Smooth muscle cell (in vitro differentiated cells): Measurements from ENCODE around the gene VPS52. TPM values are rescaled to one million over a fixed set of nuclear protein-coding genes. Genes with fewer than 3 reads are reported as not detected.

Experiments used
- DNase-seq: peaks from one replicate; lab custom pipeline; 2025; ENCODE audit not compliant: unreplicated experiment; lab: John Stamatoyannopoulos, UW
- H2AFZ ChIP-seq: fragments of 200-600 bp; sonication (generic); 2 replicates; pipeline ENCODE4 v1.6.0; 2016; ENCODE audit warnings: antibody characterized with exemption, low read depth, mild to moderate bottlenecking
- H3F3A ChIP-seq: fragments of 200-600 bp; sonication (generic); 2 replicates; pipeline ENCODE4 v1.6.0; 2017; ENCODE audit warnings: antibody characterized with exemption, low read depth
- H3K27ac ChIP-seq: fragments of 200-600 bp; sonication (generic); 2 replicates; pipeline ENCODE4 v1.5.1; 2016; ENCODE audit warnings: low read depth, mild to moderate bottlenecking
- H3K27me3 ChIP-seq: fragments of 200-600 bp; sonication (generic); 2 replicates; pipeline ENCODE4 v1.6.1; 2016; ENCODE audit warnings: low read depth, mild to moderate bottlenecking
- H3K36me3 ChIP-seq: fragments of 200-600 bp; sonication (generic); 2 replicates; pipeline ENCODE4 v1.5.1; 2016; ENCODE audit warnings: low read depth
- H3K4me1 ChIP-seq: fragments of 200-600 bp; sonication (generic); 2 replicates; pipeline ENCODE4 v1.5.1; 2016; ENCODE audit warnings: low read depth
- H3K4me2 ChIP-seq: fragments of 200-600 bp; sonication (generic); 2 replicates; pipeline ENCODE4 v1.6.0; 2016; ENCODE audit warnings: mild to moderate bottlenecking
- H3K4me3 ChIP-seq: fragments of 200-600 bp; sonication (generic); 2 replicates; pipeline ENCODE4 v1.5.1; 2016; ENCODE audit warnings: mild to moderate bottlenecking
- H3K79me2 ChIP-seq: fragments of 200-600 bp; sonication (generic); 2 replicates; pipeline ENCODE4 v1.6.0; 2016; ENCODE audit warnings: low read depth, mild to moderate bottlenecking
- H3K9ac ChIP-seq: fragments of 200-600 bp; sonication (generic); 2 replicates; pipeline ENCODE4 v1.6.0; 2016; ENCODE audit warnings: low read depth
- H3K9me3 ChIP-seq: fragments of 200-600 bp; sonication (generic); replicated peaks from 2 replicates; pipeline ENCODE4 v1.5.1; 2016; ENCODE audit warnings: low read depth
- H4K20me1 ChIP-seq: fragments of 200-600 bp; sonication (generic); 2 replicates; pipeline ENCODE4 v1.6.0; 2016; ENCODE audit warnings: low read depth
- CTCF ChIP-seq: fragments of 200-600 bp; sonication (generic); IDR thresholded peaks from 2 replicates; pipeline ENCODE4 v1.5.1; 2017; ENCODE audit warnings: borderline replicate concordance, mild to moderate bottlenecking, antibody characterized with exemption; ENCODE audit not compliant: insufficient read depth, poor library complexity, severe bottlenecking
- WGBS: methylation state at CpG from one replicate; pipeline ENCODE4 v1.1.7; 2016; ENCODE audit warnings: low lambda C conversion rate; 5-methylcytosine and 5-hydroxymethylcytosine counted together
- polyA plus RNA-seq: library from polyadenylated mRNA; unstranded; fragments of >200 nt; fragmentation: Nextera tagmentation; extraction: Ambion mirVana; gene quantifications from 2 replicates; pipeline ENCODE4 v1.2.1, GENCODE V29; 2016
- total RNA-seq: library from RNA; depleted of rRNA; stranded (reverse); fragments of >200 nt; gene quantifications from 2 replicates; pipeline ENCODE4 v1.2.3, GENCODE V29; 2014

The VPS52 gene
- total and polyA plus RNA-seq, 2 experiments from 2014 or later: 22.6 to 34.7 TPM

- Histone ChIP-seq H3K9ac (peak overlapping the region; percentile 95), H3F3A (peaks cover 5% of the 10 kb centered on the region), H4K20me1 (peaks cover 14% of the 10 kb centered on the region), H3K36me3 (no peaks in the 10 kb centered on the region), H2AFZ (no peak overlapping the region), H3K27me3 (no peaks in the 10 kb centered on the region), H3K4me3 (peak overlapping the region; percentile 74), H3K4me1 (peaks cover 9% of the 10 kb centered on the region), H3K79me2 (peaks cover 31% of the 10 kb centered on the region), H3K4me2 (peak overlapping the region; percentile 88), H3K9me3 (no peaks in the 10 kb centered on the region), H3K27ac (peak overlapping the region; percentile 95)
- 0% methylated on average over 23 of the region's 42 CpGs for WGBS
- DNase-seq: peak; percentile 32
- TF ChIP-seq CTCF: no peak
Observed at GRCh38 chr6:33297956-33298772, 26.5 kb upstream of the VPS52 start.

GRCh38 chr6:33297406-33297955 lies 25.8 kb upstream of the VPS52 start:
- DNase-seq: no peak
- no peak overlapping the region for H2AFZ ChIP-seq

GRCh38 chr6:33296797-33297405 lies 25.2 kb upstream of the VPS52 start:
- peak overlapping the region; percentile 88 for H3K4me2 ChIP-seq
- peaks cover 20% of the 10 kb centered on the region for H3K79me2 ChIP-seq
- H3K27ac ChIP-seq: peak overlapping the region; percentile 95
- H3K9ac ChIP-seq: peak overlapping the region; percentile 95
- H3K27me3 ChIP-seq: no peaks in the 10 kb centered on the region
- H3K4me1 ChIP-seq: peaks cover 9% of the 10 kb centered on the region
- H3K4me3 ChIP-seq: peak overlapping the region; percentile 74
- no peak for DNase-seq
- no peak overlapping the region for H2AFZ ChIP-seq
- H4K20me1 ChIP-seq: peaks cover 13% of the 10 kb centered on the region
- WGBS: 70% methylated on average over 12 of the region's 12 CpGs
- peaks cover 15% of the 10 kb centered on the region for H3F3A ChIP-seq
- no peaks in the 10 kb centered on the region for H3K36me3 ChIP-seq
- no peaks in the 10 kb centered on the region for H3K9me3 ChIP-seq
- TF ChIP-seq CTCF: no peak

More at GRCh38 chr6:33297406-33297955, 25.8 kb upstream of the VPS52 start:
- no peaks in the 10 kb centered on the region for H3K9me3 ChIP-seq
- peaks cover 13% of the 10 kb centered on the region for H4K20me1 ChIP-seq
- H3K36me3 ChIP-seq: no peaks in the 10 kb centered on the region
- H3K27me3 ChIP-seq: no peaks in the 10 kb centered on the region
- peak overlapping the region; percentile 88 for H3K4me2 ChIP-seq
- TF ChIP-seq CTCF: no peak
- WGBS: 7% methylated on average over 15 of the region's 16 CpGs
- H3K9ac ChIP-seq: peak overlapping the region; percentile 95
- peaks cover 24% of the 10 kb centered on the region for H3K79me2 ChIP-seq
- peak overlapping the region; percentile 95 for H3K27ac ChIP-seq
- H3F3A ChIP-seq: peaks cover 12% of the 10 kb centered on the region
- H3K4me3 ChIP-seq: peak overlapping the region; percentile 74
- peaks cover 9% of the 10 kb centered on the region for H3K4me1 ChIP-seq
